Panc1 (cell line): ENCODE measurements around the gene OPRD1.

ENCODE experiments used
- REST ChIP-seq, 2 experiments: IDR thresholded peaks; 2 replicates each; pipeline ENCODE4 v1.6.1; 2011 to 2012; ENCODE audit warnings: low read depth in 2 of 2, control low read depth in 1 of 2, low read length in 1 of 2, mild to moderate bottlenecking in 1 of 2, moderate library complexity in 1 of 2; ENCODE audit not compliant: insufficient read depth in 1 of 2
- TF ChIP-seq, protein P1 (sequence below): fragments of 450-650 bp; IDR thresholded peaks from 2 replicates; pipeline ENCODE4 v1.5.1; 2017; ENCODE audit warnings: mild to moderate bottlenecking

DNA sequence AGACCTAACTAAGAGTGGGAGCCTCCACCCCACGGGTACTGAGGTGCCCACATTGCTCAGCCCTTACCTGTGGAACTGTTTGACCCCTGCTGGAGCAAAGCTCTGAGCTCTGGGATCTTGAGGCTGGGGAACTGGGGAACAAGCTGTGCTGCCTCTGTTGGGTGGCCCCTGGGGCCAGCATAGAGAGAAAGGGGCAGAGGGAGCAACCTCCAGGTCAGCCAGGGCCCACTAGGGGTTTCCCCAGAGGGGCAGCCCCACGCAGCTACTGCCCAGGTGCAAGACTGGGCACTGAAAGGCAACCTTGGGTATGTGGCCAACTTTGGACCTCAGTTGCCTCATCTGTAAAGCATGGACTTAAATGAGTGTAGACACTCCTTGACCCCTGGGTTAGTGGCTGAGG, 78.9 kb downstream of the OPRD1 start:
- TF ChIP-seq, protein P1, sequence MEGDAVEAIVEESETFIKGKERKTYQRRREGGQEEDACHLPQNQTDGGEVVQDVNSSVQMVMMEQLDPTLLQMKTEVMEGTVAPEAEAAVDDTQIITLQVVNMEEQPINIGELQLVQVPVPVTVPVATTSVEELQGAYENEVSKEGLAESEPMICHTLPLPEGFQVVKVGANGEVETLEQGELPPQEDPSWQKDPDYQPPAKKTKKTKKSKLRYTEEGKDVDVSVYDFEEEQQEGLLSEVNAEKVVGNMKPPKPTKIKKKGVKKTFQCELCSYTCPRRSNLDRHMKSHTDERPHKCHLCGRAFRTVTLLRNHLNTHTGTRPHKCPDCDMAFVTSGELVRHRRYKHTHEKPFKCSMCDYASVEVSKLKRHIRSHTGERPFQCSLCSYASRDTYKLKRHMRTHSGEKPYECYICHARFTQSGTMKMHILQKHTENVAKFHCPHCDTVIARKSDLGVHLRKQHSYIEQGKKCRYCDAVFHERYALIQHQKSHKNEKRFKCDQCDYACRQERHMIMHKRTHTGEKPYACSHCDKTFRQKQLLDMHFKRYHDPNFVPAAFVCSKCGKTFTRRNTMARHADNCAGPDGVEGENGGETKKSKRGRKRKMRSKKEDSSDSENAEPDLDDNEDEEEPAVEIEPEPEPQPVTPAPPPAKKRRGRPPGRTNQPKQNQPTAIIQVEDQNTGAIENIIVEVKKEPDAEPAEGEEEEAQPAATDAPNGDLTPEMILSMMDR = no peak
- TF ChIP-seq REST (IDR thresholded peaks at IDR 0.05; ENCODE audit: insufficient read depth in 1 of 2, low read depth in 2 of 2, low read length in 1 of 2) = no peak
